Liver (tissue), 9 donors: ENCODE data around the gene DCUN1D2. TPM values are rescaled to one million over a fixed set of nuclear protein-coding genes. Genes with fewer than 3 reads are reported as not detected.

Source experiments
- DNase-seq: peaks from one replicate; pipeline ENCODE4 v3.0.0-alpha.2; 2017; ENCODE audit warnings: low spot score
- H3K27ac ChIP-seq, 2 donors: one replicate each; pipeline ENCODE4 v1.7.0; 2013; ENCODE audit warnings: inconsistent platforms in 2 of 2, low read length in 2 of 2, control low read depth in 1 of 2, low read depth in 1 of 2, mild to moderate bottlenecking in 1 of 2
- H3K27me3 ChIP-seq, 4 donors: one replicate each; pipeline versions ENCODE4 v1.6.1 to v1.7.0; 2013; ENCODE audit warnings: low read length in 3 of 4, inconsistent platforms in 1 of 4, mild to moderate bottlenecking in 1 of 4, moderate library complexity in 1 of 4; ENCODE audit not compliant: control insufficient read depth in 4 of 4, insufficient read depth in 4 of 4
- H3K36me3 ChIP-seq, 4 donors: one replicate each; pipeline versions ENCODE4 v1.6.1 to v1.7.0; 2013; ENCODE audit warnings: low read length in 3 of 4, mild to moderate bottlenecking in 3 of 4, low read depth in 1 of 4, moderate library complexity in 1 of 4; ENCODE audit not compliant: control insufficient read depth in 4 of 4, insufficient read depth in 3 of 4
- H3K4me1 ChIP-seq, 4 donors: one replicate each; pipeline versions ENCODE4 v1.6.1 to v1.7.0; 2013; ENCODE audit warnings: low read length in 3 of 4, mild to moderate bottlenecking in 3 of 4, moderate library complexity in 1 of 4; ENCODE audit not compliant: control insufficient read depth in 4 of 4, insufficient read depth in 4 of 4
- H3K4me3 ChIP-seq, 3 donors: one replicate each; pipeline versions ENCODE4 v1.6.1 to v1.7.0; 2013; ENCODE audit warnings: low read length in 3 of 3, control low read depth in 1 of 3, low read depth in 1 of 3, mild to moderate bottlenecking in 1 of 3
- H3K9ac ChIP-seq, 2 donors: one replicate each; pipeline ENCODE4 v1.7.0; 2013; ENCODE audit warnings: low read length in 2 of 2, mild to moderate bottlenecking in 2 of 2, moderate library complexity in 2 of 2, control low read depth in 1 of 2, low read depth in 1 of 2
- H3K9me3 ChIP-seq, 4 donors: one replicate each; pipeline versions ENCODE4 v1.6.1 to v1.7.0; 2013; ENCODE audit warnings: low read length in 3 of 4; ENCODE audit not compliant: control insufficient read depth in 4 of 4
- CTCF ChIP-seq: fragments of 150-350 bp; IDR thresholded peaks from 2 replicates; pipeline ENCODE4 v1.5.1; 2017; ENCODE audit warnings: improper control_type of control experiment, low read depth, low read length; ENCODE audit not compliant: missing input control
- EGR1 ChIP-seq, 2 donors: IDR thresholded peaks; 2 replicates each; pipeline ENCODE4 v1.6.1; 2016 to 2018; ENCODE audit warnings: antibody characterized with exemption in 2 of 2, low read depth in 2 of 2
- FOXA1 ChIP-seq: IDR thresholded peaks from 2 replicates; pipeline ENCODE4 v1.6.1; 2016; ENCODE audit warnings: antibody characterized with exemption
- FOXA2 ChIP-seq: IDR thresholded peaks from 2 replicates; pipeline ENCODE4 v1.6.1; 2016; ENCODE audit warnings: antibody characterized with exemption
- HNF4A ChIP-seq, 2 donors: conservative IDR thresholded peaks; 2 replicates each; pipeline ENCODE4 v1.6.1; 2016; ENCODE audit warnings: antibody characterized with exemption in 2 of 2, mild to moderate bottlenecking in 2 of 2
- HNF4G ChIP-seq: IDR thresholded peaks from 2 replicates; pipeline ENCODE4 v1.6.1; 2016; ENCODE audit warnings: antibody characterized with exemption
- JUND ChIP-seq, 2 donors: IDR thresholded peaks; 2 replicates each; pipeline ENCODE4 v1.6.1; 2016; ENCODE audit warnings: antibody characterized with exemption in 2 of 2
- NR2F2 ChIP-seq: IDR thresholded peaks from 2 replicates; pipeline ENCODE4 v1.6.1; 2016; ENCODE audit warnings: antibody characterized with exemption
- RAD21 ChIP-seq, 2 donors: IDR thresholded peaks; 2 replicates each; pipeline ENCODE4 v1.6.1; 2016; ENCODE audit warnings: antibody characterized with exemption in 2 of 2, mild to moderate bottlenecking in 2 of 2
- RXRA ChIP-seq, 2 donors: IDR thresholded peaks; 2 replicates each; pipeline ENCODE4 v1.6.1; 2017 to 2018; ENCODE audit warnings: antibody characterized with exemption in 2 of 2, mild to moderate bottlenecking in 1 of 2
- TAF1 ChIP-seq: conservative IDR thresholded peaks from 2 replicates; pipeline ENCODE4 v1.6.1; 2016; ENCODE audit warnings: antibody characterized with exemption, mild to moderate bottlenecking
- YY1 ChIP-seq: IDR thresholded peaks from 2 replicates; pipeline ENCODE4 v1.6.1; 2016; ENCODE audit warnings: antibody characterized with exemption, mild to moderate bottlenecking
- WGBS: extraction: QIAGEN DNeasy Blood & Tissue Kit; methylation state at CpG from one replicate; pipeline ENCODE4 v1.1.7; 2013; 5-methylcytosine and 5-hydroxymethylcytosine counted together
- polyA plus RNA-seq, 2 donors: library from polyadenylated mRNA; stranded (reverse) in 1 of 2; unstranded in 1 of 2; fragments of 200-250 nt in 1 of 2; fragments of >200 nt in 1 of 2; fragmentation: Nextera tagmentation in 1 of 2; extraction: Ambion mirVana in 1 of 2; gene quantifications; one replicate each; pipeline versions ENCODE4 v1.2.1 to v1.2.3, GENCODE V29; 2013 to 2015
- total RNA-seq, 2 donors: library from RNA; depleted of rRNA; stranded (reverse); fragments of >200 nt; gene quantifications; one replicate each; pipeline ENCODE4 v1.2.3, GENCODE V29; 2014
- TF ChIP-seq, protein P1 (sequence below): IDR thresholded peaks from 2 replicates; pipeline ENCODE4 v1.6.1; 2016; ENCODE audit warnings: antibody characterized with exemption
- TF ChIP-seq, protein P2 (sequence below): IDR thresholded peaks from 2 replicates; pipeline ENCODE4 v1.6.1; 2016; ENCODE audit warnings: antibody characterized with exemption
- TF ChIP-seq, protein P3 (sequence below): IDR thresholded peaks from 2 replicates; pipeline ENCODE4 v1.6.1; 2016; ENCODE audit warnings: antibody characterized with exemption, mild to moderate bottlenecking
- TF ChIP-seq, protein P4 (sequence below): IDR thresholded peaks from 2 replicates; pipeline ENCODE4 v1.6.1; 2016; ENCODE audit warnings: antibody characterized with exemption
- donor health status: healthy.
- donor health status: healthy.
- donor health status: healthy.
- donor health status: healthy.
- donor health status: healthy.

The DCUN1D2 gene
- total and polyA plus RNA-seq, 4 donors, result 4.0 to 13.1 (median 5.5) TPM

GRCh38 chr13:113428469-113428865, 62.0 kb downstream of the DCUN1D2 start:
- TF ChIP-seq CTCF (no peak), FOXA1 (no peak), HNF4G (no peak), RAD21 (IDR thresholded peaks at IDR 0.05) (no peak), NR2F2 (no peak), FOXA2 (no peak), YY1 (no peak), RXRA (IDR thresholded peaks at IDR 0.05) (no peak), JUND (IDR thresholded peaks at IDR 0.05) (no peak)
- TF ChIP-seq, protein P1, sequence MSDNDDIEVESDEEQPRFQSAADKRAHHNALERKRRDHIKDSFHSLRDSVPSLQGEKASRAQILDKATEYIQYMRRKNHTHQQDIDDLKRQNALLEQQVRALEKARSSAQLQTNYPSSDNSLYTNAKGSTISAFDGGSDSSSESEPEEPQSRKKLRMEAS, result no peak
- no peak for DNase-seq
- H3K9ac ChIP-seq, result no peak overlapping the region
- no peaks in the 10 kb centered on the region for H3K27me3 ChIP-seq
- no peak overlapping the region for H3K27ac ChIP-seq
- no peak overlapping the region for H3K4me3 ChIP-seq
- 96% methylated on average over 17 of the region's 17 CpGs for WGBS
- no peaks in the 10 kb centered on the region for H3K36me3 ChIP-seq
- H3K9me3 ChIP-seq, result no peaks in the 10 kb centered on the region
- H3K4me1 ChIP-seq, result no peaks in the 10 kb centered on the region

- Histone ChIP-seq H3K9me3 (no peaks in the 10 kb centered on the region), H3K27ac (no peak overlapping the region), H3K36me3 (no peaks in the 10 kb centered on the region), H3K27me3 (no peaks in the 10 kb centered on the region), H3K4me1 (no peaks in the 10 kb centered on the region), H3K4me3 (no peak overlapping the region), H3K9ac (no peak overlapping the region)
- WGBS, result 81% methylated on average over 31 of the region's 31 CpGs
- TF ChIP-seq RAD21 (IDR thresholded peaks at IDR 0.05), result no peak
- TF ChIP-seq, protein P2, sequence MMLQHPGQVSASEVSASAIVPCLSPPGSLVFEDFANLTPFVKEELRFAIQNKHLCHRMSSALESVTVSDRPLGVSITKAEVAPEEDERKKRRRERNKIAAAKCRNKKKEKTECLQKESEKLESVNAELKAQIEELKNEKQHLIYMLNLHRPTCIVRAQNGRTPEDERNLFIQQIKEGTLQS, result no peak
- no peak for TF ChIP-seq HNF4A (conservative IDR thresholded peaks at IDR 0.05)
- TF ChIP-seq, protein P3, sequence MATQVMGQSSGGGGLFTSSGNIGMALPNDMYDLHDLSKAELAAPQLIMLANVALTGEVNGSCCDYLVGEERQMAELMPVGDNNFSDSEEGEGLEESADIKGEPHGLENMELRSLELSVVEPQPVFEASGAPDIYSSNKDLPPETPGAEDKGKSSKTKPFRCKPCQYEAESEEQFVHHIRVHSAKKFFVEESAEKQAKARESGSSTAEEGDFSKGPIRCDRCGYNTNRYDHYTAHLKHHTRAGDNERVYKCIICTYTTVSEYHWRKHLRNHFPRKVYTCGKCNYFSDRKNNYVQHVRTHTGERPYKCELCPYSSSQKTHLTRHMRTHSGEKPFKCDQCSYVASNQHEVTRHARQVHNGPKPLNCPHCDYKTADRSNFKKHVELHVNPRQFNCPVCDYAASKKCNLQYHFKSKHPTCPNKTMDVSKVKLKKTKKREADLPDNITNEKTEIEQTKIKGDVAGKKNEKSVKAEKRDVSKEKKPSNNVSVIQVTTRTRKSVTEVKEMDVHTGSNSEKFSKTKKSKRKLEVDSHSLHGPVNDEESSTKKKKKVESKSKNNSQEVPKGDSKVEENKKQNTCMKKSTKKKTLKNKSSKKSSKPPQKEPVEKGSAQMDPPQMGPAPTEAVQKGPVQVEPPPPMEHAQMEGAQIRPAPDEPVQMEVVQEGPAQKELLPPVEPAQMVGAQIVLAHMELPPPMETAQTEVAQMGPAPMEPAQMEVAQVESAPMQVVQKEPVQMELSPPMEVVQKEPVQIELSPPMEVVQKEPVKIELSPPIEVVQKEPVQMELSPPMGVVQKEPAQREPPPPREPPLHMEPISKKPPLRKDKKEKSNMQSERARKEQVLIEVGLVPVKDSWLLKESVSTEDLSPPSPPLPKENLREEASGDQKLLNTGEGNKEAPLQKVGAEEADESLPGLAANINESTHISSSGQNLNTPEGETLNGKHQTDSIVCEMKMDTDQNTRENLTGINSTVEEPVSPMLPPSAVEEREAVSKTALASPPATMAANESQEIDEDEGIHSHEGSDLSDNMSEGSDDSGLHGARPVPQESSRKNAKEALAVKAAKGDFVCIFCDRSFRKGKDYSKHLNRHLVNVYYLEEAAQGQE, result no peak
- no peak for TF ChIP-seq JUND (IDR thresholded peaks at IDR 0.05)
- TF ChIP-seq, protein P4, sequence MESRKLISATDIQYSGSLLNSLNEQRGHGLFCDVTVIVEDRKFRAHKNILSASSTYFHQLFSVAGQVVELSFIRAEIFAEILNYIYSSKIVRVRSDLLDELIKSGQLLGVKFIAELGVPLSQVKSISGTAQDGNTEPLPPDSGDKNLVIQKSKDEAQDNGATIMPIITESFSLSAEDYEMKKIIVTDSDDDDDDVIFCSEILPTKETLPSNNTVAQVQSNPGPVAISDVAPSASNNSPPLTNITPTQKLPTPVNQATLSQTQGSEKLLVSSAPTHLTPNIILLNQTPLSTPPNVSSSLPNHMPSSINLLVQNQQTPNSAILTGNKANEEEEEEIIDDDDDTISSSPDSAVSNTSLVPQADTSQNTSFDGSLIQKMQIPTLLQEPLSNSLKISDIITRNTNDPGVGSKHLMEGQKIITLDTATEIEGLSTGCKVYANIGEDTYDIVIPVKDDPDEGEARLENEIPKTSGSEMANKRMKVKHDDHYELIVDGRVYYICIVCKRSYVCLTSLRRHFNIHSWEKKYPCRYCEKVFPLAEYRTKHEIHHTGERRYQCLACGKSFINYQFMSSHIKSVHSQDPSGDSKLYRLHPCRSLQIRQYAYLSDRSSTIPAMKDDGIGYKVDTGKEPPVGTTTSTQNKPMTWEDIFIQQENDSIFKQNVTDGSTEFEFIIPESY, result no peak
- TF ChIP-seq EGR1 (IDR thresholded peaks at IDR 0.05; ENCODE audit: low read depth in 2 of 2), result no peak
- TF ChIP-seq RXRA (IDR thresholded peaks at IDR 0.05), result no peak
- no peak for TF ChIP-seq TAF1
- no peak for TF ChIP-seq FOXA1
- no peak for DNase-seq
Measured at GRCh38 chr13:113427562-113428468, 62.7 kb downstream of the DCUN1D2 start.
